Endothelial cell (in vitro differentiated cells): ENCODE measurements around the gene ABHD4. TPM values are rescaled to one million over a fixed set of nuclear protein-coding genes. Genes with fewer than 3 reads are reported as not detected.

Experiments used
- DNase-seq: peaks from one replicate; pipeline ENCODE4 v3.0.0; 2021; ENCODE audit warnings: low spot score
- H3K27ac Mint-ChIP-seq: one replicate; pipeline ENCODE4 v1.8.0; 2021; ENCODE audit warnings: mixed read lengths, inconsistent platforms; ENCODE audit not compliant: unreplicated experiment
- H3K27me3 Mint-ChIP-seq: one replicate; pipeline ENCODE4 v1.8.0; 2021; ENCODE audit warnings: mild to moderate bottlenecking, moderate library complexity, mixed read lengths, inconsistent platforms; ENCODE audit not compliant: unreplicated experiment
- H3K36me3 Mint-ChIP-seq: one replicate; pipeline ENCODE4 v1.8.0; 2021; ENCODE audit warnings: mild to moderate bottlenecking, low read depth, mixed read lengths, inconsistent platforms; ENCODE audit not compliant: unreplicated experiment
- H3K4me1 Mint-ChIP-seq: one replicate; pipeline ENCODE4 v1.8.0; 2021; ENCODE audit warnings: mild to moderate bottlenecking, mixed read lengths, inconsistent platforms; ENCODE audit not compliant: unreplicated experiment
- H3K4me3 Mint-ChIP-seq: one replicate; pipeline ENCODE4 v1.8.0; 2021; ENCODE audit warnings: mild to moderate bottlenecking, mixed read lengths, inconsistent platforms; ENCODE audit not compliant: unreplicated experiment
- H3K9me3 Mint-ChIP-seq: one replicate; pipeline ENCODE4 v1.8.0; 2021; ENCODE audit warnings: mixed read lengths, inconsistent platforms; ENCODE audit not compliant: unreplicated experiment
- CTCF ChIP-seq: fragments of 200-600 bp; sonication (generic); IDR thresholded peaks from one replicate; pipeline ENCODE4 v1.5.0; 2021; ENCODE audit warnings: antibody characterized with exemption; ENCODE audit not compliant: unreplicated experiment
- total RNA-seq: library from RNA; stranded (reverse); fragmentation: NEBNext Ultra II Directional; extraction: Animal tissue kit (Norgen Biotek cat#: 25700); gene quantifications from one replicate; pipeline ENCODE4 v1.2.1, GENCODE V29; 2021; ENCODE audit not compliant: unreplicated experiment

ABHD4 gene
- total RNA-seq, 1 donor from 2014 or later: 77.7 TPM

GRCh38 chr14:22597265-22597664 is 835 bp upstream of the ABHD4 start:
- Mint-ChIP-seq H3K4me1 (peaks cover 55% of the 10 kb centered on the region), H3K4me3 (no peak overlapping the region), H3K36me3 (peaks cover 12% of the 10 kb centered on the region), H3K9me3 (no peaks in the 10 kb centered on the region), H3K27ac (peak overlapping the region; percentile 80), H3K27me3 (peaks cover 4% of the 10 kb centered on the region)
- no peak for DNase-seq
- no peak for TF ChIP-seq CTCF

GRCh38 chr14:22597771-22598098 is 365 bp upstream of the ABHD4 start:
- Mint-ChIP-seq H3K4me1 (peaks cover 50% of the 10 kb centered on the region), H3K36me3 (peaks cover 16% of the 10 kb centered on the region), H3K27ac (peak overlapping the region; percentile 80), H3K9me3 (no peaks in the 10 kb centered on the region), H3K27me3 (peaks cover 7% of the 10 kb centered on the region), H3K4me3 (peak overlapping the region; percentile 93)
- no peak for DNase-seq
- no peak for TF ChIP-seq CTCF

GRCh38 chr14:22598896-22599244 is 770 bp downstream of the ABHD4 start:
- Mint-ChIP-seq H3K4me3 (peak overlapping the region; percentile 98), H3K9me3 (no peaks in the 10 kb centered on the region), H3K4me1 (peaks cover 44% of the 10 kb centered on the region), H3K27me3 (peaks cover 9% of the 10 kb centered on the region), H3K27ac (peak overlapping the region; percentile 87), H3K36me3 (peaks cover 28% of the 10 kb centered on the region)
- no peak for TF ChIP-seq CTCF
- DNase-seq: no peak

GRCh38 chr14:22599349-22599748 is 1.2 kb downstream of the ABHD4 start:
- Mint-ChIP-seq H3K4me1 (peaks cover 44% of the 10 kb centered on the region), H3K9me3 (no peaks in the 10 kb centered on the region)
- DNase-seq: no peak

GRCh38 chr14:22600027-22600426 is 1.9 kb downstream of the ABHD4 start:
- no peaks in the 10 kb centered on the region for H3K9me3 Mint-ChIP-seq
- H3K4me3 Mint-ChIP-seq: no peak overlapping the region
- peaks cover 44% of the 10 kb centered on the region for H3K4me1 Mint-ChIP-seq
- peaks cover 9% of the 10 kb centered on the region for H3K27me3 Mint-ChIP-seq
- TF ChIP-seq CTCF: no peak
- DNase-seq: no peak
- H3K27ac Mint-ChIP-seq: no peak overlapping the region
- H3K36me3 Mint-ChIP-seq: peaks cover 31% of the 10 kb centered on the region

More at GRCh38 chr14:22599349-22599748, 1.2 kb downstream of the ABHD4 start:
- TF ChIP-seq CTCF: no peak
- H3K27ac Mint-ChIP-seq: peak overlapping the region; percentile 87
- H3K27me3 Mint-ChIP-seq: peaks cover 9% of the 10 kb centered on the region
- peak overlapping the region; percentile 98 for H3K4me3 Mint-ChIP-seq
- H3K36me3 Mint-ChIP-seq: peaks cover 29% of the 10 kb centered on the region
